SK-N-SH treated with all-trans-retinoic acid at 6 μM for 48 hours (cell line): ENCODE results near the gene TVP23A.

Source experiments
- ATAC-seq: fragments of 200-7000 bp; cut with Tn5 transposase; 3 replicates; pipeline ENCODE4 v1.9.1; 2020; ENCODE audit warnings: mild to moderate bottlenecking, moderate library complexity
- ARNTL ChIP-seq: fragments of 450-650 bp; formaldehyde crosslinking; IDR thresholded peaks from 2 replicates; pipeline ENCODE4 v1.5.0; 2020; ENCODE audit warnings: low read depth, mild to moderate bottlenecking, moderate library complexity, borderline replicate concordance
- BACH2 ChIP-seq: fragments of 250-450 bp; sonication (Bioruptor Pico); IDR thresholded peaks from 2 replicates; pipeline ENCODE4 v1.9.0; 2021; ENCODE audit warnings: mild to moderate bottlenecking, borderline replicate concordance
- CREB5 ChIP-seq: fragments of 250-450 bp; sonication (Bioruptor Pico); IDR thresholded peaks from 2 replicates; pipeline ENCODE4 v1.5.1; 2020; ENCODE audit warnings: low read depth, mild to moderate bottlenecking, moderate library complexity
- CSDC2 ChIP-seq: fragments of 250-450 bp; sonication (Bioruptor Pico); IDR thresholded peaks from 2 replicates; pipeline ENCODE4 v1.5.0; 2020; ENCODE audit warnings: mild to moderate bottlenecking, moderate library complexity
- ESRRG ChIP-seq: fragments of 250-450 bp; sonication (Bioruptor Pico); IDR thresholded peaks from 2 replicates; pipeline ENCODE4 v1.6.1; 2021; ENCODE audit warnings: mild to moderate bottlenecking
- ISL1 ChIP-seq: fragments of 250-450 bp; sonication (Bioruptor Pico); IDR thresholded peaks from 2 replicates; pipeline ENCODE4 v2.1.2; 2022; ENCODE audit warnings: mild to moderate bottlenecking, moderate library complexity
- PATZ1 ChIP-seq: fragments of 250-450 bp; sonication (Bioruptor Pico); IDR thresholded peaks from 2 replicates; pipeline ENCODE4 v1.8.0; 2020; ENCODE audit warnings: mild to moderate bottlenecking, moderate library complexity, borderline replicate concordance
- POU6F1 ChIP-seq: fragments of 250-450 bp; sonication (Bioruptor Pico); IDR thresholded peaks from 2 replicates; pipeline ENCODE4 v1.8.0; 2021; ENCODE audit warnings: low read depth, mild to moderate bottlenecking, moderate library complexity, borderline replicate concordance
- PPARA ChIP-seq: fragments of 250-450 bp; sonication (Bioruptor Pico); IDR thresholded peaks from 2 replicates; pipeline ENCODE4 v1.5.0; 2020; ENCODE audit warnings: mild to moderate bottlenecking, borderline replicate concordance
- RARB ChIP-seq: fragments of 250-450 bp; sonication (Bioruptor Pico); IDR thresholded peaks from 2 replicates; pipeline ENCODE4 v1.8.0; 2021; ENCODE audit warnings: mild to moderate bottlenecking, moderate library complexity
- TCF4 ChIP-seq: fragments of 250-450 bp; sonication (Bioruptor Pico); IDR thresholded peaks from 2 replicates; pipeline ENCODE4 v1.8.0; 2021; ENCODE audit warnings: mild to moderate bottlenecking, moderate library complexity, borderline replicate concordance
- TSHZ2 ChIP-seq: fragments of 250-450 bp; sonication (Bioruptor Pico); IDR thresholded peaks from 2 replicates; pipeline ENCODE4 v1.5.0; 2020; ENCODE audit warnings: mild to moderate bottlenecking, moderate library complexity
- ZC3H10 ChIP-seq: fragments of 250-450 bp; sonication (Bioruptor Pico); IDR thresholded peaks from 2 replicates; pipeline ENCODE4 v1.5.1; 2021; ENCODE audit warnings: mild to moderate bottlenecking, moderate library complexity
- ZFP30 ChIP-seq: fragments of 450-650 bp; formaldehyde crosslinking; IDR thresholded peaks from 2 replicates; pipeline ENCODE4 v1.5.0; 2022; ENCODE audit warnings: mild to moderate bottlenecking, moderate library complexity
- ZNF565 ChIP-seq: fragments of 450-650 bp; formaldehyde crosslinking; conservative IDR thresholded peaks from 2 replicates; pipeline ENCODE4 v1.5.0; 2020; ENCODE audit warnings: low read depth, mild to moderate bottlenecking, moderate library complexity
- ZNF70 ChIP-seq: fragments of 450-650 bp; formaldehyde crosslinking; IDR thresholded peaks from 2 replicates; pipeline ENCODE4 v1.5.0; 2020; ENCODE audit warnings: mild to moderate bottlenecking, moderate library complexity
- ZNF8 ChIP-seq: fragments of 450-650 bp; formaldehyde crosslinking; IDR thresholded peaks from 2 replicates; pipeline ENCODE4 v1.5.0; 2020; ENCODE audit warnings: mild to moderate bottlenecking, moderate library complexity

Gene TVP23A

GRCh38 chr16:10851512-10851911, 32.9 kb upstream of the TVP23A start:
- no peak for ATAC-seq
- TF ChIP-seq ZFP30 (CRISPR knock-in tag), result no peak
- no peak for TF ChIP-seq TCF4
- TF ChIP-seq TSHZ2 (CRISPR knock-in tag), result no peak
- TF ChIP-seq BACH2 (CRISPR knock-in tag), result no peak
- TF ChIP-seq ZNF70 (CRISPR knock-in tag), result no peak
- TF ChIP-seq POU6F1 (CRISPR knock-in tag), result no peak
- no peak for TF ChIP-seq ZNF565
- no peak for TF ChIP-seq PATZ1 (CRISPR knock-in tag)
- TF ChIP-seq ZNF8 (CRISPR knock-in tag), result no peak
- TF ChIP-seq CSDC2, result no peak
- TF ChIP-seq ISL1 (CRISPR knock-in tag), result no peak
- TF ChIP-seq ARNTL (CRISPR knock-in tag), result no peak

GRCh38 chr16:10850478-10850850, 31.9 kb upstream of the TVP23A start:
- no peak for ATAC-seq
- TF ChIP-seq ZFP30 (CRISPR knock-in tag) (no peak), ZNF70 (CRISPR knock-in tag) (no peak), ZC3H10 (CRISPR knock-in tag) (no peak), ISL1 (CRISPR knock-in tag) (no peak), TCF4 (no peak), TSHZ2 (CRISPR knock-in tag) (no peak), BACH2 (CRISPR knock-in tag) (no peak), ARNTL (CRISPR knock-in tag) (no peak), CREB5 (CRISPR knock-in tag) (no peak), ESRRG (no peak), RARB (CRISPR knock-in tag) (no peak)
- TF ChIP-seq, all 23 proteins: peak for 0

- TF ChIP-seq POU6F1 (CRISPR knock-in tag) (no peak), PPARA (no peak)
- ATAC-seq, result no peak
These were observed 31.3 kb upstream of the TVP23A start for GRCh38 chr16:10849736-10850477.
